HG03135 (cell line): ENCODE data around the gene CD302.
A peak's percentile ranks its signal among the peaks of the same experiment; 100 is the strongest.
"Not testable (repeated sequence)": the region's sequence is repeated elsewhere in the genome, so short reads cannot be mapped to it uniquely, and the experiment has no call there.

Experiments
- ATAC-seq: cut with Tn5 transposase; IDR thresholded peaks from one replicate; pipeline ENCODE4 v1.9.1; 2021; ENCODE audit warnings: mild to moderate bottlenecking, moderate library complexity; ENCODE audit not compliant: unreplicated experiment

Gene CD302, protein sequence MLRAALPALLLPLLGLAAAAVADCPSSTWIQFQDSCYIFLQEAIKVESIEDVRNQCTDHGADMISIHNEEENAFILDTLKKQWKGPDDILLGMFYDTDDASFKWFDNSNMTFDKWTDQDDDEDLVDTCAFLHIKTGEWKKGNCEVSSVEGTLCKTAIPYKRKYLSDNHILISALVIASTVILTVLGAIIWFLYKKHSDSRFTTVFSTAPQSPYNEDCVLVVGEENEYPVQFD

DNA sequence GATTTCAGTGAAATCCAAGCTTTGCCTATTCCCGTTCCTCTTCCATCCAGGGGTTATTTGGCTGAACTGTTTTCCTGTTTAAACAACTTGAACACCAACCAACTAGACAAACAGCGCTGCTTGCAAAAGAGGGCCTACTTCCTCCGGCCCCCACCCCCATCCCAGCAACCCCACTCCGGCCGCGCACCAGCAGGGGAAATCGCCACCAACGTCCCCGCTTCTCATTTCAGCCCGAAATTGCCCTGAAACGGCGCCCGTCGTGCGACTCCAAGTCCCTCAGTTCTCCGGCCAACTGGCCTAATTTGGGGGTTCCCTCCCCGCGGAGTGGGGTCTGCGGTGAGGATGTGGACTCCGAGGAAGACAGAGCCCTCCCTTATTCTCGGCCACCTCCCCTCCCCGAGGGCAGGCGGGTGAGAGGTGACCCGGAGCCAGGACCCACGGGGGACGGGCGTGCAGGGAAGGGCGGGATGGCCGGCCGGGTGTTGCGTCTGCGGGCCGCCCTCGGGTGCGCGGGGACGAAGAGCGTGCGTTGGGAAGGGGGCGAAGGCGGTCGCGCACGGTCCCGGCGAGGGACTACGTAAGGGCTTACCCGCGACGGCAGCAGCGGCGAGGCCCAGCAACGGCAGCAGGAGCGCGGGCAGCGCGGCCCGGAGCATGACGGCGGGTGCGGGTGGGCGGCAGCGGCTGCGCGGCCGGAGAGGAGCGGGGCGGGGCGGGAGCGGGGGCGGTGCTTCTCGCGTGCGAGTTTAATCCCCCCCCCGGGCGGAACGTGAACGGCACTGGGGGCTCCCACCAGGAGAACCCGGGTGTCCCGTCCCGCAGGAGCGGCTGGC lies at the start of gene CD302:
Gene CD302, minus strand, starts transcription at position 666 of the 833 bp plus-strand sequence. Its CDS starts 10 bp downstream, at position 656.
- peak; percentile 67 for ATAC-seq

GRCh38 chr2:159846564-159846963 lies 48.6 kb upstream of the CD302 start:
- no peak for ATAC-seq

GRCh38 chr2:159840616-159841015 lies 42.6 kb upstream of the CD302 start:
- no peak for ATAC-seq

DNA sequence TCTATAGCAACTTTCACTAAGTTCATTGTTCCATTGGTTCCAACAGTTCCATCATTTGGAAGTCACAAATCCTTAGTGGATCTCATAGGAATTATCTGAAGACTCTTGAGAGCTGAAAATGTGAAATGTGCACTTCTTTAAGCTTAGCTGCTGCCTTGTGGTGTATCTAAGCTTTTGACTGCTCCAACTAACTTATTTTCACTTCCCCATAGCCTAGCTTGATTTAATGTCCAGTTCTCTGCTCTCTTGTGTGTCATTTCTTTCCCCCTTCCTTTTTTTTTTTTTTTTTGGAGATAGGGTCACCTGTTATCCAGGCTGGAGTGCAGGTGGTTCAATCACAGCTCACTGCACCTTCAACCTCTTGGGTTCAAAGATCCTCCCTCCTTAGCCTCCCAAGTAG lies 34.9 kb upstream of the CD302 start:
- no peak for ATAC-seq

GRCh38 chr2:159832026-159832425 lies 34.0 kb upstream of the CD302 start:
- no peak for ATAC-seq

DNA sequence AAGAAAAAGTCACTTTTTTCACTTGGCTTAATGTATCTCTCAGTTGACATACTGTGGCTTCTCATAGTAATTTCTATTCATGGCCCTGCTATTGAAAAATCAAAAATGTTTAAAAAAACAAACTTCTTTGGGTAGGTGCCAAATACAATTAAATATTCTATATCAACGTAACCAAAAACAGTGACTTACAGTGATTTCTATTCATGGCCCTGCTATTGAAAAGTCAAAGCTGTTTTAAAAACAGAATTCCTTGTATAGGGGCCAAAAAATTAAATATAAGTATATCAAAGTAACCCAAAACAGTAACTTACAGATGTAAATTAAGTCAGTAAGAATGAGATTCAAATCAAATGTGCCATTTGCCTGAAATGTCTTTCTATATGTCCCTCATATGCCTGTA lies 31.4 kb upstream of the CD302 start:
- no peak for ATAC-seq

- no peak for ATAC-seq
Observed at GRCh38 chr2:159828738-159829137, 30.7 kb upstream of the CD302 start.

DNA sequence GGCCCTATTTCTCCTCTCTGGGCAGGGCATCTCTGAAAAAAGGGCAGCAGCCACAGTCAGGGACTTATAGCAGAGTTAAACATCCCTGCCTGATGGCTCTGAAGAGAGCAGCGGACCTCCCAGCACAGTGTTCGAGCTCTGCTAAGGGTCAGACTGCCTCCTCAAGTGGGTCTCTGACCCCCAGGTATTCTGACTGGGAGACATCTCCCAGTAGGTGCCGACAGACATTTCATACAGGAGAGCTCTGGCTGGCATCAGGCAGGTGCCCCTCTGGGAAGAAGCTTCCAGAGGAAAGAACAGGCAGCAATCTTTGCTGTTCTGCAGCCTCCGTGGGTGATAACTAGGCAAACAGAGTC lies 24.4 kb upstream of the CD302 start:
- not testable (repeated sequence) for ATAC-seq

GRCh38 chr2:159821775-159822477 lies 23.9 kb upstream of the CD302 start:
- not testable (repeated sequence) for ATAC-seq

GRCh38 chr2:159818940-159819339 lies 20.9 kb upstream of the CD302 start:
- no peak for ATAC-seq

- no peak for ATAC-seq
Observed at GRCh38 chr2:159817283-159817682, 19.3 kb upstream of the CD302 start.

GRCh38 chr2:159811232-159811631 lies 13.2 kb upstream of the CD302 start:
- ATAC-seq, result no peak

GRCh38 chr2:159808032-159808425 lies 10.0 kb upstream of the CD302 start:
- no peak for ATAC-seq

DNA sequence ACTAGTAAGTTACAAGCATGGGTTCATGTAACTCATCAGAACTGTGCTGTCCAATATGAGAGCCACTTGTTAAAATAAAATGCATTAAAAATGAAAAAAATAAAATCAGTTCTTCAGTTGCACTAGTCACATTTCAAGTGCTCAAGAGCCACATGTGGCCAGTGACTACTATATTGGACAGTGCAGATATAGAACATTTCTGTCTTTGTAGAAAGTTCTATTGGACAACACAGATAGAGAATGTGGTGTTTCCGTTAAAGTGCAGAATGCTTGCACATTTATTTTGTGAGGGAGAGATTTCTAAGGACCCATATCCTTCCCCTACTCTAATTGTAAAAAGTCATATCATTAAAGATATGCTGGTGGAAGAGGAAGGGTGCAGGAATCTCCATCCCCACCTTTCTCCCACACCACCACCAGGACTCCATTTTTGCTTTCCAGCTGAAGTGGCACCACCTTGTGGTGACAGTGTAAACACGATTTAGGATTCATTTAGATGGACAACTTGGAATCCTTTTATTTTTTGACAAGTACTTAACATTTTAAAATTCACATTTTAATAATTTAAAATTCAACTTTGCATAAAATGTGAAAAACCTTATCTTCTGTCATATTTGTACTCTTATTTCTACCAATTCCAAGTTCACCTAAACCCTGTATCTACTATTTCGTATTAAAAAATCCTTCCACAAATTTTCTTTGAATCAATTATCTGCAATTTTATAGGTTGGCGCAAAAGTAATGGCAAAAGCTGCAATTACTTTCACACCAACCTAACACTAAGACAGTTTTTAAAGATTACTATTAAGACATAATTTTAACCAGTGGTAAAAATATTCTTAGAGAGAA lies 9.4 kb upstream of the CD302 start:
- ATAC-seq, result no peak

DNA sequence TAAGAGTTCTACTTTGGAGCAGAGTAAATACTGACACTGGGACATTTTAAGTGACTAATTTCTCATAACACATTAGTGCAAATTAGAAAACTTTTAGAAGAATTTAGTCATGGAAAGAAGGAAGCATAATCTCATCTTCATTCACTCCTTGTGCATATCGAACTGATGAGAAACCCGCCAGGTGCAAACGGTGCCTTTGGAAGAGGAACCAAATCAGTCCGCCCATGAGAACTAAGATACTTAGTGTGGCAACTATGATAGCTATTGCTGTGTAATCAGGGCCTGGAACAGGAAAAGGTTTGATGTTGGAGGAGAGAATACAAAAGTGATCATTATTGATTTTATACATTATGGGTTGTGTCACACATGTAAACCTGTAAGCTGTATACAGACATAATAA lies 6.9 kb upstream of the CD302 start:
- ATAC-seq, result no peak

- ATAC-seq, result no peak
Observed at GRCh38 chr2:159803235-159803962, 5.4 kb upstream of the CD302 start.

DNA sequence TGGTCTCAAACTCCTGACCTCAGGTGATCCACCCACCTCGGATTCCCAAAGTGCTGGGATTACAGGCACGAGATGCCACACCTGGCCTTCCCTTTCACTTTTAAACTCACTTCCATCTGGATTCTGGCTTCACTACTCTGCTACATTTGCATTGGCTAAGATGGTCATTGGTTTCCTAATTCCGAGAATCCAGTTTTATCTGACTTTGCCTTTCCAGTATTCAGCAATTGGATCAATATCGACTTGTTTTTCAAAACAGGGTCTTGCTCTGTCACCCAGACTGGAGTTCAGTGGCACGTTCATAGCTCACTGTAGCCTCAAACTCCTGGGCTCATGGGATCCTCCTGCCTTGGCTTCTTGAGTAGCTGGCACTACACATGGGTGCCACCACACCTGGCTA lies 4.7 kb upstream of the CD302 start:
- ATAC-seq, result no peak

DNA sequence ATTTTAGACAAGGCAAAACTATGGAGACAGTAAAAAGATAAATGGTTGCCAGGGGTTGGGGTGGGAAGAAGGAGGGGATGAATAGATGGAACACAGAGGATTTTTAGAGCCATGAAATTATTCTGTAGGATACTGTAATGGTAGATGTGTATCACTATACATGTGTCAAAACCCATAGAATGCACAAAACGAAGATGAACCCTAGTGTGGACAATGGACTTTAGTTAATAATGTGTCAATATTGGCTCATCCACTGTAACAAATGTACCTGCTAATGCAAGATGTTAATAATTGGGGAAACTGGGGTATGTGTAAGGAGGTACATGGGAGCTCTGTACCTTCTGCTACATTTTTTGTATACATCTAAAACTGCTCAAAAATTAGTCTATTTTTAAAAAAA lies 1.8 kb upstream of the CD302 start:
- ATAC-seq, result no peak

DNA sequence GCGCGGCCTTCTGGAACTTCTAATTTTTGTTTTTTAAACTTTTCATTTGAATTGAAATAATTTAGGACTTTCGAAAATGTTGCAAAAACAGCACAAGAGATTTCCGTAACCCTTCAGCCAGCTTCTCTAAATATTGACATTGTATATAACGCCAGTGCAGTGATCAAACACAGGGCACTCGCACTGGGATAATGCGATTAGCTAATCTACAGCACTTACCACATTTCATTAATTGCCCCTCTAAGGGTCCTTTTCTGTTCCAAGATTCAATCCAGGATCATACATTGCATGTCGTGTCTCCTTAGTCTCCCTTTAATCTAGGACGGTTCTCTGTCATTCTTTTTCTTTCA lies 343 bp upstream of the CD302 start:
- ATAC-seq, result peak; percentile 4

- no peak for ATAC-seq
Observed at GRCh38 chr2:159797225-159797542, 824 bp downstream of the CD302 start.
